Epithelial cell of esophagus (primary cell): ENCODE results near the gene PLCB1.

Source experiments
- DNase-seq: peaks from one replicate; pipeline ENCODE4 v3.0.0; 2010; ENCODE audit warnings: low read depth
- H3K4me3 ChIP-seq: 2 replicates; pipeline ENCODE4 v1.5.1; 2011; ENCODE audit warnings: mild to moderate bottlenecking, low read length, control low read depth
- TF ChIP-seq, protein P1 (sequence below): IDR thresholded peaks from 2 replicates; pipeline ENCODE4 v1.5.1; 2011; ENCODE audit warnings: low read depth, mild to moderate bottlenecking, low read length, control low read depth, inconsistent platforms; ENCODE audit not compliant: insufficient read depth; ENCODE audit errors: missing control alignments

PLCB1 gene

GRCh38 chr20:8388141-8388540 lies 256.1 kb downstream of the PLCB1 start:
- TF ChIP-seq, protein P1, sequence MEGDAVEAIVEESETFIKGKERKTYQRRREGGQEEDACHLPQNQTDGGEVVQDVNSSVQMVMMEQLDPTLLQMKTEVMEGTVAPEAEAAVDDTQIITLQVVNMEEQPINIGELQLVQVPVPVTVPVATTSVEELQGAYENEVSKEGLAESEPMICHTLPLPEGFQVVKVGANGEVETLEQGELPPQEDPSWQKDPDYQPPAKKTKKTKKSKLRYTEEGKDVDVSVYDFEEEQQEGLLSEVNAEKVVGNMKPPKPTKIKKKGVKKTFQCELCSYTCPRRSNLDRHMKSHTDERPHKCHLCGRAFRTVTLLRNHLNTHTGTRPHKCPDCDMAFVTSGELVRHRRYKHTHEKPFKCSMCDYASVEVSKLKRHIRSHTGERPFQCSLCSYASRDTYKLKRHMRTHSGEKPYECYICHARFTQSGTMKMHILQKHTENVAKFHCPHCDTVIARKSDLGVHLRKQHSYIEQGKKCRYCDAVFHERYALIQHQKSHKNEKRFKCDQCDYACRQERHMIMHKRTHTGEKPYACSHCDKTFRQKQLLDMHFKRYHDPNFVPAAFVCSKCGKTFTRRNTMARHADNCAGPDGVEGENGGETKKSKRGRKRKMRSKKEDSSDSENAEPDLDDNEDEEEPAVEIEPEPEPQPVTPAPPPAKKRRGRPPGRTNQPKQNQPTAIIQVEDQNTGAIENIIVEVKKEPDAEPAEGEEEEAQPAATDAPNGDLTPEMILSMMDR: no peak
- DNase-seq: no peak
- no peak overlapping the region for H3K4me3 ChIP-seq

GRCh38 chr20:8388707-8389106 lies 256.6 kb downstream of the PLCB1 start:
- no peak overlapping the region for H3K4me3 ChIP-seq
- DNase-seq: no peak
- TF ChIP-seq, protein P1: no peak

DNA sequence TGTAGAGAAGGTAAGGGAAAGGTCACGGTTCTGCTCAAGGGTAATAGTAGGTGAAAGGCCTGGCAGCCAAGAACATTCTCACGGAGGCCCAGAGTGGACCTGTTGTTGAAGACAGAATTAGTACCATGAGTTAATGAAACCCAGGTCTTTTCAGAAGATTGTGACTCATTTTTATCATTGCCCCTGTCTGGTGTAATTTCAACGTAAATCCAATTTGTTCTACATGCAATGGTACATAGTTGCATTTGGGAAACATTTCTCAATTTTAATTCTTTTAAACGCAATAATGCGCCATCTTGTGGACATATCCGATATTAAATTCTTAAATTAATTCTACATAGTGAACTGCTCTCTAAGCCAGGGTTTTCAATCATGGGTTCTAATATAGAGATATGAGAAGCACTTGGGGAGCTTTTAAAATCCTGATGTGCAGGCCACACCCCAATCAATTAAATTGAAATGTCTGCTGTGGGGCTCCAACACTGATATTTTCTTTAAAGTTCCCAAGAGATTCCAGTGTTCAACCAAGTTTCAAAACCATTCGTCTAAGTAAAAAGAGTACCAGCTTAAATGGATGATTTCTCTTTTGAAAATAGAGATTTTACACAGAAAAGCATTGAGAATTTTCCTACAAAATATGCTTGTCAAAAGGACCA lies 257.4 kb downstream of the PLCB1 start:
- TF ChIP-seq, protein P1: peak; percentile 24
- no peak overlapping the region for H3K4me3 ChIP-seq
- peak; percentile 48 for DNase-seq

DNA sequence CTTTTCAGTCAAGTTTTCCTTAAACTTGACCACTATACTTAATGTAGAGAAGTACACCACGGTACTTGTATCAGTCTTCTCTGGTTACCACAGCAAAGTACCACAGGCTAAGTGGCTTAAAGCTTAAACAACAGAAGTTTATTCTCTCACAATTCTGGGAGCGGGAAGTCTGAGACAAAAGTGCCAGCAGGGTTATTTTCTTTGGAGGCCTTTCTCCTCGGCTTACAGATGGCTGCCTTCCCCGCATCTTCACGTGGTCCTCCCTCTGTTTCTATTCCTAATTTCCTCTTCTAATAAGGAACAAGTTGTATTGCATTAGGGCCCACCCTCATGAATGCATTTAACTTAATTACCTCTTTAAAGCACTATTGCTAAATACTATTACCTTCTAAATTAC lies 258.0 kb downstream of the PLCB1 start:
- no peak overlapping the region for H3K4me3 ChIP-seq
- no peak for DNase-seq
- TF ChIP-seq, protein P1: no peak

GRCh38 chr20:8390500-8390899 lies 258.4 kb downstream of the PLCB1 start:
- no peak overlapping the region for H3K4me3 ChIP-seq
- TF ChIP-seq, protein P1: no peak
- no peak for DNase-seq

GRCh38 chr20:8393381-8393780 lies 261.3 kb downstream of the PLCB1 start:
- TF ChIP-seq, protein P1: no peak
- H3K4me3 ChIP-seq: no peak overlapping the region
- DNase-seq: no peak

- no peak overlapping the region for H3K4me3 ChIP-seq
- peak; percentile 35 for DNase-seq
- TF ChIP-seq, protein P1: no peak
These were observed 262.4 kb downstream of the PLCB1 start for GRCh38 chr20:8394308-8394945.
